Panc1 (cell line): ENCODE results near the gene PGLYRP3.

Experiments used
- CTCF ChIP-seq: fragments of 450-650 bp; IDR thresholded peaks from 2 replicates; pipeline ENCODE4 v1.5.1; 2017; ENCODE audit warnings: mild to moderate bottlenecking
- POLR2AphosphoS5 ChIP-seq: IDR thresholded peaks from 2 replicates; pipeline ENCODE4 v1.6.1; 2012; ENCODE audit warnings: mild to moderate bottlenecking, low read depth, low read length, moderate library complexity
- TF ChIP-seq, protein P1 (sequence below), 2 experiments: IDR thresholded peaks; 2 replicates each; pipeline ENCODE4 v1.6.1; 2011 to 2012; ENCODE audit warnings: low read depth in 2 of 2, control low read depth in 1 of 2, low read length in 1 of 2, mild to moderate bottlenecking in 1 of 2, moderate library complexity in 1 of 2; ENCODE audit not compliant: insufficient read depth in 1 of 2

GRCh38 chr1:153292740-153293479, 19.8 kb downstream of the PGLYRP3 start:
- TF ChIP-seq CTCF (no peak), POLR2AphosphoS5 (no peak)
- TF ChIP-seq, protein P1, sequence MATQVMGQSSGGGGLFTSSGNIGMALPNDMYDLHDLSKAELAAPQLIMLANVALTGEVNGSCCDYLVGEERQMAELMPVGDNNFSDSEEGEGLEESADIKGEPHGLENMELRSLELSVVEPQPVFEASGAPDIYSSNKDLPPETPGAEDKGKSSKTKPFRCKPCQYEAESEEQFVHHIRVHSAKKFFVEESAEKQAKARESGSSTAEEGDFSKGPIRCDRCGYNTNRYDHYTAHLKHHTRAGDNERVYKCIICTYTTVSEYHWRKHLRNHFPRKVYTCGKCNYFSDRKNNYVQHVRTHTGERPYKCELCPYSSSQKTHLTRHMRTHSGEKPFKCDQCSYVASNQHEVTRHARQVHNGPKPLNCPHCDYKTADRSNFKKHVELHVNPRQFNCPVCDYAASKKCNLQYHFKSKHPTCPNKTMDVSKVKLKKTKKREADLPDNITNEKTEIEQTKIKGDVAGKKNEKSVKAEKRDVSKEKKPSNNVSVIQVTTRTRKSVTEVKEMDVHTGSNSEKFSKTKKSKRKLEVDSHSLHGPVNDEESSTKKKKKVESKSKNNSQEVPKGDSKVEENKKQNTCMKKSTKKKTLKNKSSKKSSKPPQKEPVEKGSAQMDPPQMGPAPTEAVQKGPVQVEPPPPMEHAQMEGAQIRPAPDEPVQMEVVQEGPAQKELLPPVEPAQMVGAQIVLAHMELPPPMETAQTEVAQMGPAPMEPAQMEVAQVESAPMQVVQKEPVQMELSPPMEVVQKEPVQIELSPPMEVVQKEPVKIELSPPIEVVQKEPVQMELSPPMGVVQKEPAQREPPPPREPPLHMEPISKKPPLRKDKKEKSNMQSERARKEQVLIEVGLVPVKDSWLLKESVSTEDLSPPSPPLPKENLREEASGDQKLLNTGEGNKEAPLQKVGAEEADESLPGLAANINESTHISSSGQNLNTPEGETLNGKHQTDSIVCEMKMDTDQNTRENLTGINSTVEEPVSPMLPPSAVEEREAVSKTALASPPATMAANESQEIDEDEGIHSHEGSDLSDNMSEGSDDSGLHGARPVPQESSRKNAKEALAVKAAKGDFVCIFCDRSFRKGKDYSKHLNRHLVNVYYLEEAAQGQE (IDR thresholded peaks at IDR 0.05; ENCODE audit: insufficient read depth in 1 of 2, low read depth in 2 of 2, low read length in 1 of 2): no peak
